KMS-11 (cell line): ENCODE results near the gene SHH.

Source experiments
- H2AFZ ChIP-seq: fragments of 200-600 bp; sonication (generic); 2 replicates; pipeline ENCODE4 v1.6.1; 2016; ENCODE audit warnings: antibody characterized with exemption, mixed run types, low read depth
- H3K27ac ChIP-seq: fragments of 200-600 bp; sonication (generic); 2 replicates; pipeline ENCODE4 v1.6.1; 2016; ENCODE audit warnings: mild to moderate bottlenecking, mixed run types
- H3K27me3 ChIP-seq: fragments of 200-600 bp; sonication (generic); 2 replicates; pipeline ENCODE4 v1.6.1; 2017; ENCODE audit warnings: mild to moderate bottlenecking, low read depth, mixed run types, moderate library complexity; ENCODE audit not compliant: insufficient read depth
- H3K36me3 ChIP-seq: fragments of 200-600 bp; sonication (generic); 2 replicates; pipeline ENCODE4 v1.6.1; 2017; ENCODE audit warnings: mild to moderate bottlenecking, mixed run types; ENCODE audit not compliant: insufficient read depth
- H3K4me1 ChIP-seq: fragments of 200-600 bp; sonication (generic); 2 replicates; pipeline ENCODE4 v1.6.1; 2016; ENCODE audit warnings: mild to moderate bottlenecking, low read depth, mixed run types; ENCODE audit not compliant: poor library complexity, severe bottlenecking
- H3K4me2 ChIP-seq: fragments of 200-600 bp; sonication (generic); 2 replicates; pipeline ENCODE4 v1.7.0; 2016; ENCODE audit warnings: mild to moderate bottlenecking, mixed run types
- H3K4me3 ChIP-seq: fragments of 200-600 bp; sonication (generic); IDR thresholded peaks from 2 replicates; pipeline ENCODE4 v1.6.1; 2017; ENCODE audit warnings: low read depth, low read length, mixed read lengths; ENCODE audit not compliant: insufficient read depth
- H3K79me2 ChIP-seq: fragments of 200-600 bp; sonication (generic); 2 replicates; pipeline ENCODE4 v1.6.1; 2016; ENCODE audit warnings: low read depth, mixed run types; ENCODE audit not compliant: insufficient read depth
- H3K9ac ChIP-seq: fragments of 200-600 bp; sonication (generic); 2 replicates; pipeline ENCODE4 v1.6.1; 2016; ENCODE audit warnings: mild to moderate bottlenecking, mixed run types
- H4K20me1 ChIP-seq: fragments of 200-600 bp; sonication (generic); 2 replicates; pipeline ENCODE4 v1.6.1; 2016; ENCODE audit warnings: mild to moderate bottlenecking, mixed run types; ENCODE audit not compliant: insufficient read depth
- CTCF ChIP-seq: fragments of 200-600 bp; sonication (generic); conservative IDR thresholded peaks from 2 replicates; pipeline ENCODE4 v1.6.1; 2017; ENCODE audit warnings: low read depth, mild to moderate bottlenecking, antibody characterized with exemption, low read length, moderate library complexity, mixed read lengths

The SHH gene

GRCh38 chr7:155792315-155792960 is 19.8 kb downstream of the SHH start:
- Histone ChIP-seq H2AFZ (no peak overlapping the region), H4K20me1 (no peaks in the 10 kb centered on the region), H3K36me3 (no peaks in the 10 kb centered on the region), H3K27me3 (no peaks in the 10 kb centered on the region), H3K4me2 (no peak overlapping the region), H3K79me2 (no peaks in the 10 kb centered on the region), H3K4me1 (no peaks in the 10 kb centered on the region), H3K9ac (no peak overlapping the region), H3K27ac (no peak overlapping the region), H3K4me3 (no peak overlapping the region)
- TF ChIP-seq CTCF: no peak

GRCh38 chr7:155791836-155792235 is 20.4 kb downstream of the SHH start:
- no peak overlapping the region for H3K27ac ChIP-seq
- no peaks in the 10 kb centered on the region for H3K4me1 ChIP-seq
- no peak for TF ChIP-seq CTCF
- H4K20me1 ChIP-seq: no peaks in the 10 kb centered on the region
- no peaks in the 10 kb centered on the region for H3K36me3 ChIP-seq
- no peak overlapping the region for H3K9ac ChIP-seq
- no peak overlapping the region for H3K4me2 ChIP-seq
- no peak overlapping the region for H2AFZ ChIP-seq
- no peak overlapping the region for H3K4me3 ChIP-seq
- H3K27me3 ChIP-seq: no peaks in the 10 kb centered on the region
- H3K79me2 ChIP-seq: no peaks in the 10 kb centered on the region

- Histone ChIP-seq H2AFZ (no peak overlapping the region), H3K27ac (no peak overlapping the region), H3K79me2 (no peaks in the 10 kb centered on the region), H3K27me3 (no peaks in the 10 kb centered on the region), H3K4me2 (no peak overlapping the region), H4K20me1 (no peaks in the 10 kb centered on the region), H3K9ac (no peak overlapping the region), H3K4me1 (no peaks in the 10 kb centered on the region), H3K36me3 (no peaks in the 10 kb centered on the region), H3K4me3 (no peak overlapping the region)
- TF ChIP-seq CTCF: no peak
These were observed 21.0 kb downstream of the SHH start for GRCh38 chr7:155791214-155791737.

- H3K4me3 ChIP-seq: no peak overlapping the region
- no peaks in the 10 kb centered on the region for H3K4me1 ChIP-seq
- no peak for TF ChIP-seq CTCF
- H2AFZ ChIP-seq: no peak overlapping the region
- H3K4me2 ChIP-seq: no peak overlapping the region
- no peaks in the 10 kb centered on the region for H3K79me2 ChIP-seq
- no peaks in the 10 kb centered on the region for H3K36me3 ChIP-seq
- no peaks in the 10 kb centered on the region for H3K27me3 ChIP-seq
- H3K27ac ChIP-seq: no peak overlapping the region
- no peaks in the 10 kb centered on the region for H4K20me1 ChIP-seq
- no peak overlapping the region for H3K9ac ChIP-seq
These were observed 21.6 kb downstream of the SHH start for GRCh38 chr7:155790666-155791065.
